ENCODE data around the gene FAF1. TPM values are rescaled to one million over a fixed set of nuclear protein-coding genes. Genes with fewer than 3 reads are reported as not detected.

Gene FAF1
- total RNA-seq, 1 experiment from 2014 or later = 14.7 TPM

DNA sequence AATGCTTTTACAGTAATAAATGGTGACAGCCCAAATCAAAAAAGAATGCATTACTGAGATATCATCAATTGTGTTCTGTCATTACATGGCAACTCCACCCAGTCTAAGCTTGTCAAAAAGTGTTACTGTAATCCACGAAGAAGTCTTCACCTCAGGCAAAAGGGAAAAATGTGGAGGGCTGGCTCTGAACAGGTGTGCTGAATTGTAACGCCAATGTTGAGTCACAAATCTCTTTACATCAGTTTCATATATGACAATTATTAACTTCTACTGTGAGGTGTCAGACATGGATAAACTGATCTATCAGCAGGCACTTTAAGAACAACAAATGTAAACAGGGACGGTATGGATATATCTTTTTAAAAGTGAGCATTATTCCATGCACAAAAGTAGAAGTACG, 438.4 kb downstream of the FAF1 start:
- Histone ChIP-seq H2AFZ (ENCODE audit: low read length) (no peak overlapping the region), H3F3A (ENCODE audit: low read length, unreplicated experiment) (no peaks in the 10 kb centered on the region), H3K27ac (ENCODE audit: low read length) (no peak overlapping the region), H4K20me1 (ENCODE audit: low read length) (no peaks in the 10 kb centered on the region), H3K9ac (ENCODE audit: low read length) (no peak overlapping the region), H3K9me2 (replicated peaks; ENCODE audit: low read length) (no peaks in the 10 kb centered on the region), H3K36me3 (ENCODE audit: low read depth, low read length) (no peaks in the 10 kb centered on the region), H3K4me1 (ENCODE audit: insufficient read depth, low read length) (no peaks in the 10 kb centered on the region), H3K4me2 (ENCODE audit: low read length) (no peak overlapping the region), H3K79me2 (ENCODE audit: low read length) (no peaks in the 10 kb centered on the region), H3K9me3 (ENCODE audit: low read length) (no peaks in the 10 kb centered on the region), H3K4me3 (ENCODE audit: low read length) (no peak overlapping the region), H3K27me3 (ENCODE audit: low read length) (no peaks in the 10 kb centered on the region)
- DNase-seq (no peak), ATAC-seq (no peak)
- BruUV-seq (replicated peaks) = no TSS peak
- POLR2A ChIA-PET (ENCODE audit: unreplicated experiment) = no interaction called here
- TF ChIP-seq EZH2 (IDR thresholded peaks at IDR 0.05; ENCODE audit: low read length, unreplicated experiment) = no peak
- TF ChIP-seq, protein P1, sequence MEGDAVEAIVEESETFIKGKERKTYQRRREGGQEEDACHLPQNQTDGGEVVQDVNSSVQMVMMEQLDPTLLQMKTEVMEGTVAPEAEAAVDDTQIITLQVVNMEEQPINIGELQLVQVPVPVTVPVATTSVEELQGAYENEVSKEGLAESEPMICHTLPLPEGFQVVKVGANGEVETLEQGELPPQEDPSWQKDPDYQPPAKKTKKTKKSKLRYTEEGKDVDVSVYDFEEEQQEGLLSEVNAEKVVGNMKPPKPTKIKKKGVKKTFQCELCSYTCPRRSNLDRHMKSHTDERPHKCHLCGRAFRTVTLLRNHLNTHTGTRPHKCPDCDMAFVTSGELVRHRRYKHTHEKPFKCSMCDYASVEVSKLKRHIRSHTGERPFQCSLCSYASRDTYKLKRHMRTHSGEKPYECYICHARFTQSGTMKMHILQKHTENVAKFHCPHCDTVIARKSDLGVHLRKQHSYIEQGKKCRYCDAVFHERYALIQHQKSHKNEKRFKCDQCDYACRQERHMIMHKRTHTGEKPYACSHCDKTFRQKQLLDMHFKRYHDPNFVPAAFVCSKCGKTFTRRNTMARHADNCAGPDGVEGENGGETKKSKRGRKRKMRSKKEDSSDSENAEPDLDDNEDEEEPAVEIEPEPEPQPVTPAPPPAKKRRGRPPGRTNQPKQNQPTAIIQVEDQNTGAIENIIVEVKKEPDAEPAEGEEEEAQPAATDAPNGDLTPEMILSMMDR (conservative IDR thresholded peaks at IDR 0.05; ENCODE audit: low read depth, low read length) = no peak
- TF ChIP-seq EZH2phosphoT487 (IDR thresholded peaks at IDR 0.05; ENCODE audit: borderline replicate concordance, low read length) = no peak
- intact Hi-C loops (cut with micrococcal nuclease) = no loop called here
- CTCF ChIA-PET = no interaction called here

DNA sequence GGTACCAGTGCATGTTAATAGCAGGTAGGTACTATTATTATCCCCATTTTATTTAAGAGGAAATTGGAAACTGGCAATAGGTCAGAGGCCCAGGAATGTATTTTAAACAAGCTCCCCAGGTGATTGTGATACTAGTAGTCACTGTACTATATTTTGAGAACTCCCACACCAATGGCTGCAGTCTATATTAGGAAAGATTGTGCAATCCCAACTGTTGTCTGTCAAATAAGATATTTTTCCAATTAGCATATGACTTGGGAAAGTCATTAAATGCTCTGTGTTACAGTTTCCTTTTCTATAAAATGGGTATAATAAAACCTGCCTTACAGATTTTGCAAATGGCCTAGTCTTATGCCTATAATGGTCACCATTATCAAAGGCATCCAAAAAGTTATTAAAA, 442.6 kb downstream of the FAF1 start:
- Histone ChIP-seq H3K9ac (ENCODE audit: low read length) (no peak overlapping the region), H3K36me3 (ENCODE audit: low read depth, low read length) (no peaks in the 10 kb centered on the region), H3K9me2 (replicated peaks; ENCODE audit: low read length) (no peaks in the 10 kb centered on the region), H3K4me1 (ENCODE audit: insufficient read depth, low read length) (no peaks in the 10 kb centered on the region), H3K27me3 (ENCODE audit: low read length) (no peaks in the 10 kb centered on the region), H3K79me2 (ENCODE audit: low read length) (no peaks in the 10 kb centered on the region), H2AFZ (ENCODE audit: low read length) (no peak overlapping the region), H3F3A (ENCODE audit: low read length, unreplicated experiment) (no peaks in the 10 kb centered on the region), H3K27ac (ENCODE audit: low read length) (no peak overlapping the region), H4K20me1 (ENCODE audit: low read length) (no peaks in the 10 kb centered on the region), H3K4me3 (ENCODE audit: low read length) (no peak overlapping the region), H3K9me3 (ENCODE audit: low read length) (no peaks in the 10 kb centered on the region), H3K4me2 (ENCODE audit: low read length) (no peak overlapping the region)
- no peak for DNase-seq
- POLR2A ChIA-PET (ENCODE audit: unreplicated experiment) = no interaction called here
- CTCF ChIA-PET = no interaction called here
- ATAC-seq = no peak
- intact Hi-C loops (cut with micrococcal nuclease) = no loop called here
- TF ChIP-seq, protein P1 (conservative IDR thresholded peaks at IDR 0.05; ENCODE audit: low read depth, low read length) = no peak
- TF ChIP-seq EZH2phosphoT487 (IDR thresholded peaks at IDR 0.05; ENCODE audit: borderline replicate concordance, low read length) = no peak
- BruUV-seq (replicated peaks) = no TSS peak

GRCh38 chr1:50516056-50516455, 444.0 kb downstream of the FAF1 start:
- Histone ChIP-seq H4K20me1 (ENCODE audit: low read length) (no peaks in the 10 kb centered on the region), H3K79me2 (ENCODE audit: low read length) (no peaks in the 10 kb centered on the region), H2AFZ (ENCODE audit: low read length) (no peak overlapping the region), H3K9me2 (replicated peaks; ENCODE audit: low read length) (no peaks in the 10 kb centered on the region), H3K36me3 (ENCODE audit: low read depth, low read length) (no peaks in the 10 kb centered on the region), H3K27ac (ENCODE audit: low read length) (no peak overlapping the region), H3K9me3 (ENCODE audit: low read length) (no peaks in the 10 kb centered on the region), H3K27me3 (ENCODE audit: low read length) (no peaks in the 10 kb centered on the region), H3K4me3 (ENCODE audit: low read length) (no peak overlapping the region), H3K4me2 (ENCODE audit: low read length) (no peak overlapping the region), H3F3A (ENCODE audit: low read length, unreplicated experiment) (no peaks in the 10 kb centered on the region), H3K4me1 (ENCODE audit: insufficient read depth, low read length) (no peaks in the 10 kb centered on the region), H3K9ac (ENCODE audit: low read length) (no peak overlapping the region)
- TF ChIP-seq, protein P1 (conservative IDR thresholded peaks at IDR 0.05; ENCODE audit: low read depth, low read length) = no peak
- no peak for TF ChIP-seq EZH2 (IDR thresholded peaks at IDR 0.05; ENCODE audit: low read length, unreplicated experiment)
- CTCF ChIA-PET = no interaction called here
- no peak for DNase-seq
- POLR2A ChIA-PET (ENCODE audit: unreplicated experiment) = no interaction called here
- intact Hi-C loops (cut with micrococcal nuclease) = no loop called here
- ATAC-seq = no peak
- BruUV-seq (replicated peaks) = no TSS peak

Measured in PC-3 (cell line).